ENCODE data around the gene HOXA11. TPM values are rescaled to one million over a fixed set of nuclear protein-coding genes. Genes with fewer than 3 reads are reported as not detected.

Gene HOXA11
- total RNA-seq, 1 experiment from 2014 or later: not detected

GRCh38 chr7:27161214-27161720, 23.8 kb downstream of the HOXA11 start:
- Histone ChIP-seq H3K4me3 (ENCODE audit: low read depth, low read length, poor library complexity, severe bottlenecking) (peak overlapping the region; percentile 50), H3K27me3 (replicated peaks; ENCODE audit: insufficient read depth, low read depth, low read length, poor library complexity) (peaks cover 61% of the 10 kb centered on the region), H3K36me3 (ENCODE audit: insufficient read depth, low read length, poor library complexity, severe bottlenecking) (no peaks in the 10 kb centered on the region), H3K4me1 (ENCODE audit: insufficient read depth, low read length, poor library complexity, severe bottlenecking) (no peaks in the 10 kb centered on the region), H3K9me3 (ENCODE audit: low read depth, low read length, poor library complexity, severe bottlenecking) (no peaks in the 10 kb centered on the region), H3K27ac (ENCODE audit: low read depth, low read length, poor library complexity, severe bottlenecking) (no peak overlapping the region)
- TF ChIP-seq EZH2 (IDR thresholded peaks at IDR 0.05; ENCODE audit: borderline replicate concordance, low read depth, low read length, poor library complexity, severe bottlenecking): no peak
- no peak for TF ChIP-seq CTCF (conservative IDR thresholded peaks at IDR 0.05; ENCODE audit: low read depth, low read length)
- DNase-seq (ENCODE audit: low spot score): no peak
- no TSS peak for BruUV-seq (replicated peaks)
- intact Hi-C loops (cut with micrococcal nuclease; ENCODE audit: unreplicated experiment): loop anchor here (2.0 to 10.0 kb wide), 3 partner anchors 478 to 1266 kb away; no protein-coding TSS in a partner anchor
- ChIA-PET CTCF (interaction anchor here (0.6 to 1.7 kb wide), 10 partner anchors 11 to 793 kb away, joined by 3 to 14 read pairs (median 5); partner anchors contain the start of gene HOXA5), POLR2A (ENCODE audit: low non-redundant PET) (no interaction called here)

GRCh38 chr7:27160546-27161213, 24.4 kb downstream of the HOXA11 start:
- TF ChIP-seq EZH2 (IDR thresholded peaks at IDR 0.05; ENCODE audit: borderline replicate concordance, low read depth, low read length, poor library complexity, severe bottlenecking) (no peak), CTCF (conservative IDR thresholded peaks at IDR 0.05; ENCODE audit: low read depth, low read length) (peak; percentile 96)
- no peak overlapping the region for H3K27ac ChIP-seq (ENCODE audit: low read depth, low read length, poor library complexity, severe bottlenecking)
- CTCF ChIA-PET: interaction anchor here (0.6 to 1.7 kb wide), 10 partner anchors 10 to 792 kb away, joined by 3 to 14 read pairs (median 5); partner anchors contain the start of gene HOXA5
- H3K9me3 ChIP-seq (ENCODE audit: low read depth, low read length, poor library complexity, severe bottlenecking): no peaks in the 10 kb centered on the region
- H3K4me1 ChIP-seq (ENCODE audit: insufficient read depth, low read length, poor library complexity, severe bottlenecking): peaks cover 4% of the 10 kb centered on the region
- H3K4me3 ChIP-seq (ENCODE audit: low read depth, low read length, poor library complexity, severe bottlenecking): peak overlapping the region; percentile 50
- no peaks in the 10 kb centered on the region for H3K36me3 ChIP-seq (ENCODE audit: insufficient read depth, low read length, poor library complexity, severe bottlenecking)
- intact Hi-C loops (cut with micrococcal nuclease; ENCODE audit: unreplicated experiment): loop anchor here (2.0 to 10.0 kb wide), 3 partner anchors 478 to 1266 kb away; no protein-coding TSS in a partner anchor
- BruUV-seq (replicated peaks): no TSS peak
- peaks cover 61% of the 10 kb centered on the region for H3K27me3 ChIP-seq (replicated peaks; ENCODE audit: insufficient read depth, low read depth, low read length, poor library complexity)
- peak; percentile 87 for DNase-seq (ENCODE audit: low spot score)
- POLR2A ChIA-PET (ENCODE audit: low non-redundant PET): no interaction called here

- no peak for TF ChIP-seq CTCF (conservative IDR thresholded peaks at IDR 0.05; ENCODE audit: low read depth, low read length)
- no peak for TF ChIP-seq EZH2 (IDR thresholded peaks at IDR 0.05; ENCODE audit: borderline replicate concordance, low read depth, low read length, poor library complexity, severe bottlenecking)
- no peaks in the 10 kb centered on the region for H3K9me3 ChIP-seq (ENCODE audit: low read depth, low read length, poor library complexity, severe bottlenecking)
- H3K27ac ChIP-seq (ENCODE audit: low read depth, low read length, poor library complexity, severe bottlenecking): no peak overlapping the region
- BruUV-seq (replicated peaks): no TSS peak
- intact Hi-C loops (cut with micrococcal nuclease; ENCODE audit: unreplicated experiment): loop anchor here (2.0 to 10.0 kb wide), 3 partner anchors 477 to 1265 kb away; no protein-coding TSS in a partner anchor
- H3K4me3 ChIP-seq (ENCODE audit: low read depth, low read length, poor library complexity, severe bottlenecking): peak overlapping the region; percentile 50
- ChIA-PET POLR2A (ENCODE audit: low non-redundant PET) (no interaction called here), CTCF (interaction anchor here (1.7 kb wide), 1 partner anchor 478 kb away, joined by 9 read pairs; no protein-coding TSS in a partner anchor)
- H3K4me1 ChIP-seq (ENCODE audit: insufficient read depth, low read length, poor library complexity, severe bottlenecking): peaks cover 7% of the 10 kb centered on the region
- no peaks in the 10 kb centered on the region for H3K36me3 ChIP-seq (ENCODE audit: insufficient read depth, low read length, poor library complexity, severe bottlenecking)
- DNase-seq (ENCODE audit: low spot score): no peak
- peaks cover 61% of the 10 kb centered on the region for H3K27me3 ChIP-seq (replicated peaks; ENCODE audit: insufficient read depth, low read depth, low read length, poor library complexity)
These were observed 24.9 kb downstream of the HOXA11 start for GRCh38 chr7:27160145-27160545.

All from A673 (cell line).